Measurements from ENCODE around the gene DYNLT2.

The DYNLT2 gene

DNA sequence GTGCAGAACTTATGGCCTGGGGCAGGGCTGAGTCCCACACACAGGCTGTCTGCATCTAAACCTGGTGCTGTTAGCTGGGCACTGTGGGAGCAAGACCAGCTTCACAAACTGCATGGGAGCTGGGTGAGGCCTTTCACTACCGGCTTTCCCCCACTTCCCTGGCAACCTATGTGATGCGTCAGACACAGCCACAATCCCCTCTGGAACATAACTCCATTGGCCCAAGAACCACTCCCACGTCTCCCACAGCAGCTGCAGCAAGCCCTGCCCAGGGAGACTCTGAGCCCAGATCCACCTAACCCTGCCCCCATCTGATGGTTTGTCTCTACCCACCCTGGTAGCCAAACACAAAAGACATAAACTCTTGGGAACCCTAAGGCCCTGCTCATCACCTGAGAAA lies 58.9 kb downstream of the DYNLT2 start:
- no peak for DNase-seq

DNA sequence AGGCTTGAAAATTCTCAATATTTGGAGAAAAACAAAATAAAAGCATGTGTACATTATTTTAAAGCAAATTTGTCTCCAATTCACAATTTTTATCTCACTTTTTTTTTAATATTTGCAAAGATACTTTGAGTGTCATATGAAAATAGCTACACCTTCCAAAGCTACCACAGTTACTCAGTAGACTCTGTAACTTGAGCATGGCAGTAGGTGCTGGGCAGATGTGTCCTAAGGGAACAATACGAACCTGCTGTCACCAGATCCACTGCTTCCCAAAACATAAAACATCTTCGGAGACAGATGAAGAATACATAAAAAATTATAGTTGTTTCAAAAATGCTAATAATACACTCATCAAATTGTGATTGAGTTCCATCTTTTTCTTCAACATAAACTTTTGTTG lies 60.1 kb downstream of the DYNLT2 start:
- DNase-seq: no peak
